Right atrium auricular region (tissue), 2 donors: Measurements from ENCODE around the gene NOP9. TPM values are rescaled to one million over a fixed set of nuclear protein-coding genes. Genes with fewer than 3 reads are reported as not detected.

Source experiments
- DNase-seq: peaks from one replicate; pipeline ENCODE4 v3.0.0-alpha.2; 2019; ENCODE audit warnings: low spot score
- H3K27ac ChIP-seq, 2 donors: fragments of 200-600 bp; sonication (generic); 1 replicate in 1 of 2; 2 replicates in 1 of 2; pipeline ENCODE4 v1.5.1; 2016 to 2019
- H3K27me3 ChIP-seq, 2 donors: fragments of 200-600 bp; sonication (generic); one replicate each; pipeline versions ENCODE4 v1.5.1 to v1.6.0; 2017 to 2019
- H3K36me3 ChIP-seq: fragments of 200-600 bp; sonication (generic); one replicate; pipeline ENCODE4 v1.5.1; 2016
- H3K4me1 ChIP-seq, 2 donors: fragments of 200-600 bp; sonication (generic); one replicate each; pipeline versions ENCODE4 v1.5.1 to v1.6.0; 2017 to 2019
- H3K4me3 ChIP-seq, 2 donors: fragments of 200-600 bp; sonication (generic); 1 replicate in 1 of 2; 2 replicates in 1 of 2; pipeline ENCODE4 v1.5.1; 2017 to 2019; ENCODE audit warnings: mild to moderate bottlenecking in 1 of 2, moderate library complexity in 1 of 2
- H3K9me3 ChIP-seq, 2 donors: fragments of 200-600 bp; sonication (generic); one replicate each; pipeline ENCODE4 v1.5.1; 2019
- total RNA-seq, 2 donors: library from RNA; depleted of rRNA; stranded (reverse); fragments of >200 nt; gene quantifications; one replicate each; pipeline ENCODE4 v1.1.0, GENCODE V29; 2016
- TF ChIP-seq, protein P1 (sequence below), 2 donors: fragments of 200-600 bp; sonication (generic); IDR thresholded peaks; one replicate each; pipeline ENCODE4 v1.5.1; 2019; ENCODE audit warnings: antibody characterized with exemption in 2 of 2

The NOP9 gene
- total RNA-seq, 2 donors from 2014 or later: 13.9 to 15.5 TPM

DNA sequence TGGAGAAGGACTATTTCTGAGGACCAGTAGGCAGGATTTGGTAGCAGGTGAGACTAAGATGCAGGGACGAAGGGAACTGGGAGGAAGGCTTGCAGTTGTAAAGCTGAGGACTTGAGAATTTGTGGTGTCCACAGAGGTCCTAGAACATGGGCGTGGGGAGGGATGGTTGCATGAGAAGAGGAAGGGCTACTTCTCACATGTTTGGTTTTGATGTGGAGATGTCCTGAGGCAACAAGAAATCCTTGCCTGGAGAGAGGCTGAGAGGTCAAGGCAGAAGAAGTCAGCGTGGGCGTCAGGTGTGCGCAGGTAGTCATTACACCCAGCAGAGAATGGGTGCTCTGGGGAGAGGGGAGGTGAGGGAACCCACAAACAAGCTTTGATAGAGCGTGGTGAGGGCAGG, 22.6 kb upstream of the NOP9 start:
- no peaks in the 10 kb centered on the region for H3K36me3 ChIP-seq
- no peak overlapping the region for H3K27ac ChIP-seq
- peaks cover 0 to 27% of the 10 kb centered on the region in 2 donors for H3K4me1 ChIP-seq
- TF ChIP-seq, protein P1, sequence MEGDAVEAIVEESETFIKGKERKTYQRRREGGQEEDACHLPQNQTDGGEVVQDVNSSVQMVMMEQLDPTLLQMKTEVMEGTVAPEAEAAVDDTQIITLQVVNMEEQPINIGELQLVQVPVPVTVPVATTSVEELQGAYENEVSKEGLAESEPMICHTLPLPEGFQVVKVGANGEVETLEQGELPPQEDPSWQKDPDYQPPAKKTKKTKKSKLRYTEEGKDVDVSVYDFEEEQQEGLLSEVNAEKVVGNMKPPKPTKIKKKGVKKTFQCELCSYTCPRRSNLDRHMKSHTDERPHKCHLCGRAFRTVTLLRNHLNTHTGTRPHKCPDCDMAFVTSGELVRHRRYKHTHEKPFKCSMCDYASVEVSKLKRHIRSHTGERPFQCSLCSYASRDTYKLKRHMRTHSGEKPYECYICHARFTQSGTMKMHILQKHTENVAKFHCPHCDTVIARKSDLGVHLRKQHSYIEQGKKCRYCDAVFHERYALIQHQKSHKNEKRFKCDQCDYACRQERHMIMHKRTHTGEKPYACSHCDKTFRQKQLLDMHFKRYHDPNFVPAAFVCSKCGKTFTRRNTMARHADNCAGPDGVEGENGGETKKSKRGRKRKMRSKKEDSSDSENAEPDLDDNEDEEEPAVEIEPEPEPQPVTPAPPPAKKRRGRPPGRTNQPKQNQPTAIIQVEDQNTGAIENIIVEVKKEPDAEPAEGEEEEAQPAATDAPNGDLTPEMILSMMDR (IDR thresholded peaks at IDR 0.05): no peak
- DNase-seq: no peak
- H3K4me3 ChIP-seq: no peak overlapping the region
- no peaks in the 10 kb centered on the region for H3K9me3 ChIP-seq
- no peaks in the 10 kb centered on the region for H3K27me3 ChIP-seq

DNA sequence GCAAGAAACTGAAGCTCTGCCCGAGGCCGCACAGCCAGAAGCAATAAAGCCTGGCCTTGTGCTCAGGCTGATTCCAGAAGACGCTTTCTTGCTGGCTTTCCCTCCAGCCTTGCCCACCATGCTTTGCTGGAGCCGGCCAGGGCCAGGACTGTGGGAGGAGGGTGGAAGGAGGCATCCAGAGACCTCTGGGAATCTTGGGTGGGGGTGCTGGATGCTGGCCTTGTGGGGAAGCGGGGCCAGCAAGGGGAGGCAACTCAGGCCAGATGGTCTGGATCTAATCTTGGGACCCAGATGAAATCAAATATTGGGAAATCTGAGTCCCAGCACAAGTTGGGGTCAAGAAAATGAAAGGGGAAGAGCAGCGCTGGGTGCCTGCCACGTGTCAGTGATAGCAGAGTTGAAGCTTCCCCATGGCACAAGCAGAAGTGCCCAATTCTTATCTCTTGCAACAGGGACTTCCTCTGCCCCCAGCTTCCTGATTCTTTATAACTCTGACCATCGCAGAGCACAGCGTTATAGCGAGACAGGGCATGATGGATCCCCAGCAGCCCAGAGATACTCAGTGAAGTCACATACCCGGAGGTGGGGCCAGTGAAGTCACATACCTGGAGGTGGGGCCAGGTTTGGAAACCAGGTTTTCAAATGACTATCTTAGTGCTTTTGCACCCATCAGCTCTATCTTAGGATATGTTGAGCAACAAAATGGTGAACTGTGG, 21.9 kb upstream of the NOP9 start:
- TF ChIP-seq, protein P1 (IDR thresholded peaks at IDR 0.05): no peak
- Histone ChIP-seq H3K4me3 (no peak overlapping the region), H3K9me3 (no peaks in the 10 kb centered on the region), H3K27me3 (no peaks in the 10 kb centered on the region), H3K27ac (no peak overlapping the region), H3K4me1 (peaks cover 0 to 27% of the 10 kb centered on the region in 2 donors), H3K36me3 (no peaks in the 10 kb centered on the region)
- no peak for DNase-seq

DNA sequence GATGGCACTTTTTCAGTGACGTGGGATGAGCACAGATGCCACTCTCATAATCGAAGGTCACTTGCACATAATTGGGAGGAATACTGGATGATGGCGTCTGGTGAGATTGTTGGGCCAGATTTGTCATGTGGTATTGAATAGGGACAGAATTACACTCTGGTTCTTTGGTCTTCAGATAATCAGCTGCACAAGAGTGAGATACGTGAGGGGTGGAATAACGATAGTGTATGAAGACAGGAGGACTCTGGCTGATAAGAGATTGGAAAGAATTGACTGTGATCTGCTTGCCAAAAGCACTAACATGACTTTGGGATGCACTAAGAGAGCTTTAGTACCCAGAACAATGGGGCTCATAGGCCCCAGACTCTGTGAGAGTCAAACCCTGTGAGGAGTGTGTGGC, 21.2 kb upstream of the NOP9 start:
- H3K27ac ChIP-seq: no peak overlapping the region
- DNase-seq: no peak
- H3K4me3 ChIP-seq: no peak overlapping the region
- H3K9me3 ChIP-seq: no peaks in the 10 kb centered on the region
- H3K4me1 ChIP-seq: peaks cover 0 to 27% of the 10 kb centered on the region in 2 donors
- H3K27me3 ChIP-seq: no peaks in the 10 kb centered on the region
- no peaks in the 10 kb centered on the region for H3K36me3 ChIP-seq
- TF ChIP-seq, protein P1 (IDR thresholded peaks at IDR 0.05): no peak

DNA sequence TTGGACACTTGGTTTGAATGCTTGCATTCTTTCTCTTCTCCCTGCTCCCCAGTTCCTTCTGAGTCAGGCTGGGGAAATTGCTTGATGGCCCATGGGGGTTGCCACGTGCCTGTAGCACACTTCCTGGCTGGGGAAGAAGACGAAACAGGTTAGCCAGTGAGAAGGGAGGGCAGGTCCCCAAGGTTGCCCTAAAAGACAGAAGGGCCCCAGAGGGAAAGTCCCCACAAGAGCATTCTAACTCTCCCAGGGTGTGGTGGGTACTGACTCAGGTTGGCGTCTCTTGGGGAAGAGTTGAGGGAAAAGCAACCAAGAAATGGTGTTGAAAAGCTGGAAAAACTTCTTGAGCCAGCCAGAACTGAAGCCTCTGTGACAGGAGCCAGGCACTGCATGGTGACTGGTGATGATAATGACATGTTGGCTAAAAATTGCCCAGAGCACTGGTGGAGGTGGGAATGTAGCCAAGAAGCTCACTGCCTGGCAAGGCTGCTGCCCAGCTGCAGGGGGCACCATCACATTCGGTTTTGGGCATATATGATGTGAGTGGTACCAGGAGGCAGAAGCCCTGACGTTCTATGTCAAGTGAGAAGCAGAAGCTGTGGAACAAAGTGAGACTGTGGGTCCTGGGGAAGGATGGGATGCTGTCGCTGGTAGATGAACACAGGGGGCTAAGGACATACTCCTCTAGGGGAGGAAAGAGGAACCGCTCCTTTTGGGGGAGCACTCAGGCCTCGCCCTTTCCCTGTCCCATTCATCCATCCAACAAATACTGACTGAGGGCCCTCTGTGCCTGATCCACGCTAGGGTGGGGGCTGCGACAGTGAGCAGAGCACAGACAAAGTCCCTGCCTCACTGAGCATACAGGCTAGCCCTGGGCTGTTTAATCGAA, 20.1 kb upstream of the NOP9 start:
- H3K4me3 ChIP-seq: no peak overlapping the region
- H3K27me3 ChIP-seq: no peaks in the 10 kb centered on the region
- DNase-seq: no peak
- TF ChIP-seq, protein P1 (IDR thresholded peaks at IDR 0.05): peak; percentile 11 to 57
- no peaks in the 10 kb centered on the region for H3K36me3 ChIP-seq
- peak overlapping the region; percentile 41 to 46 for H3K27ac ChIP-seq
- H3K9me3 ChIP-seq: no peaks in the 10 kb centered on the region
- H3K4me1 ChIP-seq: peaks cover 0 to 27% of the 10 kb centered on the region in 2 donors

DNA sequence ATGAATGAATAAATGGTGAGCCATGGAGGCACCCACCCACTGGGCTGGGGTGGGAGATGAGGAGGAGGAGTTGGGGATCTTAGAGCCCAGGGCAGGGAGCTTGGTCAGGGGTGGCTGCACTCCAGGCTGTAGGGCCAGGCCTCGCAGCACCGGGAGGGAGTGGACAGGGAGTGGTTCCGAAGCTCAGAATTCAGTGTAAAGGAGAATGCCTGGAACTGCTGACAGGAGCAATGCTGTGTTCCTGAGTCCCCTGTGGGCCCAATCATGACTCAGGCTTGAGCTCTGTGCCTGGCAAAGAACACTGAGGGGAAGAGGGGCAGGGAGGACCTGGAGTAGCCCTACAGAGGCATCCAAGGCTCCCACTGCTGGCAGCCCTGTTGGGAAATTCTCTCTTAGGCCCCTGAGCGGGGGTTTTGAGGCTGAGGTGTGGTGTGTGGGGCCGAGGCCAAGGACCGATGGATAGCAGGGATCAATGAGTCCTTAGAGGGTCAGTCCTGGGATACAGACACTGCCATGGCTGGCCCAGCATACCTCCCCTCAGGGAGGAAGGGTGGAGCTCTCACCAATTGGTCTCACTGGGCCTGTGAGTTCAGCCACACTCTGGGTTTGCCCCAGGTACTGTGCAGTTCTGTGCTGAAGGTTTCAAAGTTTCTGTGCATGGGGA, 18.7 kb upstream of the NOP9 start:
- TF ChIP-seq, protein P1 (IDR thresholded peaks at IDR 0.05): no peak
- peaks cover 0 to 27% of the 10 kb centered on the region in 2 donors for H3K4me1 ChIP-seq
- no peak for DNase-seq

More for the DNA sequence above, 18.7 kb upstream of the NOP9 start:
- no peak overlapping the region for H3K27ac ChIP-seq
- no peaks in the 10 kb centered on the region for H3K9me3 ChIP-seq
- no peaks in the 10 kb centered on the region for H3K36me3 ChIP-seq
- no peaks in the 10 kb centered on the region for H3K27me3 ChIP-seq
- no peak overlapping the region for H3K4me3 ChIP-seq
